Measurements from ENCODE around the gene ERCC2.
"Not testable (repeated sequence)": the region's sequence is repeated elsewhere in the genome, so short reads cannot be mapped to it uniquely, and the experiment has no call there.

ERCC2 gene

DNA sequence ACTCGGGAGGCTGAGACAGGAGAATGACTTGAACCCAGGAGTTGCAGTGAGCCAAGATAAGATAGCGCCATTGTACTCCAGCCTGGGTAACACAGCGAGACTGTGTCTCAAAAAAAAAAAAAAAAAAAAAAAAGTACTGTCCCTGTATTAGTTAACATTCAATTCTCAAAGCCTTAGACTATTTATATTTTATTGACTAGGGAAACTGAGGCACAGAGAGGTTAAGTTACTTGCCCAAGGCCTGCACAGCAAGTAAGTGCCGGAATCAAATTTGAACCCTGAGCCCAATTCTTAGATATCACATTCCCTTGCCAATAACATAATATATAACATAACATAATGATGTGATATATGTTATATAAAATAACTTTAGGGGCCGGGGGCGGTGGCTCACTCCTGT, 30.7 kb downstream of the ERCC2 start:
- Histone ChIP-seq H3K9me3 (ENCODE audit: control insufficient read depth, low read length) (no peaks in the 10 kb centered on the region), H3K4me1 (ENCODE audit: control insufficient read depth, insufficient read depth, low read length) (peaks cover 13% of the 10 kb centered on the region), H3K4me3 (ENCODE audit: low read length) (no peak overlapping the region), H3K27me3 (ENCODE audit: control insufficient read depth, insufficient read depth, low read length) (peaks cover 15% of the 10 kb centered on the region), H3K36me3 (ENCODE audit: control insufficient read depth, insufficient read depth, low read length) (no peaks in the 10 kb centered on the region), H3K9ac (ENCODE audit: low read length) (no peak overlapping the region)

DNA sequence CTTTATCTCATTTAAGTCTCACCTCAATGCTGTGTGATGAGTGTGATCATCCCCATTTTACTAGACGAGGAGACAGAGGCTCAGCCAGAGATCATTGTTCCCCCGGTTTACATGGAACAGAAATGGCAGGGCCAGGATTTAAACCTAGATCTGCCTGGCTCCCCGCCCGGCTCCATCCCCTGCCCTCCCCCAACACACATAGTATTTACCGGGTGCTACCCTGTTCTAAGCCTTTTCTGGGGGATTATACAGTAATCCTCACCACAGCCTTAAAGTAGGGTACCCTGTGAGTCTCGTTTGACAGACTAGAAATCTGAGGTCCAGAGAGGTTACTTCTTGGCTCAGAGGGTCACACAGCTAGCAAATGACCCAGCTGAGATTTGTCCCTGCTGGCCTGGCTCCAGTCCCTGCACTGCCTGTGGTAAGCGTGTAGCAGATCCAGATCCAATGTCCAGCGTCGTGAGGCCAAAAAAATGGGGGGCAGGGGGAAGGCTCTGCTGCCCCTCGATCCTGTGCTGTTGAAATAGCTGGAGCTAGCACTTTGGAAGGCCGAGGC, 33.6 kb downstream of the ERCC2 start:
- H3K9me3 ChIP-seq (ENCODE audit: control insufficient read depth, low read length), result no peaks in the 10 kb centered on the region
- peaks cover 10% of the 10 kb centered on the region for H3K27me3 ChIP-seq (ENCODE audit: control insufficient read depth, insufficient read depth, low read length)
- no peak overlapping the region for H3K9ac ChIP-seq (ENCODE audit: low read length)
- H3K4me1 ChIP-seq (ENCODE audit: control insufficient read depth, insufficient read depth, low read length), result peaks cover 13% of the 10 kb centered on the region
- no peaks in the 10 kb centered on the region for H3K36me3 ChIP-seq (ENCODE audit: control insufficient read depth, insufficient read depth, low read length)
- no peak overlapping the region for H3K4me3 ChIP-seq (ENCODE audit: low read length)

DNA sequence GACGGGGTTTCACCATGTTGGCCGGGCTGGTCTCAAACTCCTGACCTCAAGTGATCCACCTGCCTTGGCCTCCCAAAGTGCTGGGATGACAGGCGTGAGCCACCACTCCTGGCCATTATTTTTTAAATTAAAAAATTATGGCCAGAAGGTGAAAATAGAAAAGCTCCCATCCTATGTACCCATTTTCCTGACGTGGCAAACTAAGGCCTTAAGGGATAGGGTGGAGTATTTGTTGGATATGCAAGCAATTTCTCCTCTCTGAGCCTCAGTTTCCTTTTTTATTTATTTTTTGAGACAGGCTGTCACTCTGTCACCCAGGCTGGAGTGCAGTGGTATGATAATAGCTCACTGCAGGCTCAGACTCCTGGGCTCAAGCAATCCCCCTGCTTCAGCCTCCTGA, 35.5 kb downstream of the ERCC2 start:
- not testable (repeated sequence) for H3K36me3 ChIP-seq (ENCODE audit: control insufficient read depth, insufficient read depth, low read length); H3K27me3 ChIP-seq (ENCODE audit: control insufficient read depth, insufficient read depth, low read length); H3K9me3 ChIP-seq (ENCODE audit: control insufficient read depth, low read length); H3K9ac ChIP-seq (ENCODE audit: low read length); H3K4me1 ChIP-seq (ENCODE audit: control insufficient read depth, insufficient read depth, low read length); H3K4me3 ChIP-seq (ENCODE audit: low read length)

DNA sequence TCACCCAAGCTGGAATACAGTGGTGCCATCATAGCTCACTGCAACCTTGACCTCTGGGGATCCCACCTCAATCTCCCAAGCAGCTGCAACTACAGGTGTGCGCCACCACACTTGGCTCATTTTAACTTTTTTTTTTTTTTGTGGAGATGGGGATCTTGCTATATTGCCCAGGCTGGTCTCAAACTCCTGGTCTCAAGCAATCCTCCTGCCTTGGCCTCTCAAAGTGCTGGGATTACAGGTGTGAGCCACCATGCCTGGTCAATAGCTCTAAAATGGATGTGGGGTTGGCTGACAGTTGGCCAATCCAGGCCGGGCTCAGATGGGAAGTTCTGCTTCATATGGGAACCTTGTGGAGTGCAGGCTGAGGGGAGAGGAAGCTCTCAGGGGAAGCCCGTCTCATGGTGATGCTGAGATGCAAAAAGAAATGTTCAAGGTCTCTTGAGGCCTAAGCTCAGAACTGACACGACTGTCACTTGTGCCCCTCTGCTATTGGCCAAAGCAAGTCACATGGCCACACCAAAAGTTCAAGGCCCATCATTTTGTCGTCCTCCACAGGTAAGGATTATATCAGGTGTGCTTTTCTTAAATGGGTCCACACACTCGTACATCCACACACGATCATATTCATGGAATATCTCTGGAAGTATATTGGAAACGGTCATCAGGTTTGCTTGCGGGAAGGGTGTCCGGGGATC, 36.6 kb downstream of the ERCC2 start:
- H3K4me3 ChIP-seq (ENCODE audit: low read length), result no peak overlapping the region
- H3K36me3 ChIP-seq (ENCODE audit: control insufficient read depth, insufficient read depth, low read length), result no peaks in the 10 kb centered on the region

DNA sequence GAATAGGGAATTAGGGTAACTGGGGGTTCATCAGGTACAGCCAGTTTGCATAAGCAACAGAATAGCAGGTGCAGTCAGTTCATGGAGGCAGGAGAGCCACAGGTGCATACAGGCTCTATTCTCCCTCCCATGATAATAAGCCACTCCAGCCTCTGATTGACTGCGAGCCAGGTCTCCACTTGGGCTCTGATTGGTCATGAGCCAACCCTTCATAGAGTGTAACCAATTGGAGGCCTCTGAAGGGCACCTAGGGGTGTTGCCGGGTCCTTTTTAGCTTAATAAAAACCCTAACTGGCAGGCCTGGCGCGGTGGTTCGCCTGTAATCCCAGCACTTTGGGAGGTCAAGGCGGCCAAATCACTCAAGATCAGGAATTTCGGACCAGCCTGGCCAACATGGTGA, 39.0 kb downstream of the ERCC2 start:
- Histone ChIP-seq H3K27me3 (ENCODE audit: control insufficient read depth, insufficient read depth, low read length) (no peaks in the 10 kb centered on the region), H3K9me3 (ENCODE audit: control insufficient read depth, low read length) (no peaks in the 10 kb centered on the region), H3K4me3 (ENCODE audit: low read length) (no peak overlapping the region), H3K36me3 (ENCODE audit: control insufficient read depth, insufficient read depth, low read length) (no peaks in the 10 kb centered on the region), H3K4me1 (ENCODE audit: control insufficient read depth, insufficient read depth, low read length) (peaks cover 5% of the 10 kb centered on the region), H3K9ac (ENCODE audit: low read length) (no peak overlapping the region)

More for the DNA sequence above, 36.6 kb downstream of the ERCC2 start:
- Histone ChIP-seq H3K27me3 (ENCODE audit: control insufficient read depth, insufficient read depth, low read length) (no peaks in the 10 kb centered on the region), H3K9ac (ENCODE audit: low read length) (no peak overlapping the region), H3K9me3 (ENCODE audit: control insufficient read depth, low read length) (no peaks in the 10 kb centered on the region), H3K4me1 (ENCODE audit: control insufficient read depth, insufficient read depth, low read length) (peaks cover 5% of the 10 kb centered on the region)

DNA sequence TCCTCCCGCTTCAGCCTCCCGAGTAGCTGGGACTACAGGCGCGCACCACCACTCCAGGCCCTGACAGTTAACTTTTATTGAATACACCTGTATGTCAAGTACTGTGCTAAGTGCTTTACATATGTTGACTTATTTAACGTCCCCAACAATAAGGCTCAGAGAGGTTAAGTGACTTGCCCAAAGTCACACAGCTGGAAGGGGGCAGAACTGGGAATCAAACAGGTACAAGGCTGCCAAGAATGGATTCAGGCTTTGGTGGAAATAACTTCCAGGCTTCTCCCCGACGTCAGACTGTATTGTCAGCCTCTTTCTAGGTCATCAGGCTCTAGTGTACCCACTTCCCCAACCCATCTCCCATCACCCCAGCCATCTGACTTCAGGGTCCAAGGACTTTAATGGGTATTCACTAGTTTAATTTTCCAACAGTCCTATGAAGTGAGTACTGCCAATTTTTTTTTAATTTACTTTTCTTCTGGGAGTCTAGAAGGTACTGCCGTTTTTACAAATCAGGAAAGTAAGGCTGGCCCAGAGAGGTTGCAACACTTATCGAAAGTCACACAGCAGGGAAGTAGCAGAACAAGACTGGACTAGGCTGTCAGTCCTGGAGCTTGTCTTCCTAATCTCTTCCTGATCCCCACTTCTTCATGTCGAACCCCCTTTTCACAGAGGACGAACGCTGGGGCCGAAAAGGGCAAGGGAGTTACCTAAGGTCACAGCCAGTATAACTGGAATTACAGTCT, 42.8 kb downstream of the ERCC2 start:
- Histone ChIP-seq H3K36me3 (ENCODE audit: control insufficient read depth, insufficient read depth, low read length) (no peaks in the 10 kb centered on the region), H3K9ac (ENCODE audit: low read length) (no peak overlapping the region), H3K9me3 (ENCODE audit: control insufficient read depth, low read length) (no peaks in the 10 kb centered on the region), H3K4me3 (ENCODE audit: low read length) (no peak overlapping the region), H3K27me3 (ENCODE audit: control insufficient read depth, insufficient read depth, low read length) (peaks cover 19% of the 10 kb centered on the region), H3K4me1 (ENCODE audit: control insufficient read depth, insufficient read depth, low read length) (peaks cover 10% of the 10 kb centered on the region)

DNA sequence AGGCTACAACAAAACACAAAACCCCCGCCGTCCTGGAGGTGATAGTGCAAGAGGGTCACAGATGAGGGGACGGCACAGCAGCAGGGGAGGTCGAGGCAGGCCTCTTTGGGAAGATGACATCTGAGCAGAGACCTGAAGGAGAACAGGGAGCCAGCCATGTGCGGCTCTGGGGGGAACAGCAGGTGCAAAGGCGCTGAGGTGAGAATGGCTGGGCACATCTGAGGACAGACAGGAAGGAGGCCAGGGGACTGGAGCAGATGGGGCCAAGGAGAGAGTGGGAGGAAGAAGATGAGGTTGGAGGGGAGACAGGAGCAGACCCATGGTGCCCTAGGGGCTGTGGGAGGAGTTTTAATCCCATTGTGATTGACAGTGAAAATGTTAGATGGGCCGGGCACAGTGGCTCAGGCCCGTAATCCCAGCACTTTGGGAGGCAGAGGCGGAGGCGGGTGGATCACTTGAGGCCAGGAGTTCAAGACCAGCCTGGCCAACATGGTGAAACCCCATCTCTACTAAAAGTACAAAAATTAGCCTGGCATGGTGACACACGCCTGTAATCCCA, 45.9 kb downstream of the ERCC2 start:
- Histone ChIP-seq H3K9ac (ENCODE audit: low read length) (no peak overlapping the region), H3K27me3 (ENCODE audit: control insufficient read depth, insufficient read depth, low read length) (peaks cover 25% of the 10 kb centered on the region), H3K36me3 (ENCODE audit: control insufficient read depth, insufficient read depth, low read length) (no peaks in the 10 kb centered on the region), H3K4me1 (ENCODE audit: control insufficient read depth, insufficient read depth, low read length) (peaks cover 10% of the 10 kb centered on the region), H3K9me3 (ENCODE audit: control insufficient read depth, low read length) (no peaks in the 10 kb centered on the region), H3K4me3 (ENCODE audit: low read length) (no peak overlapping the region)

DNA sequence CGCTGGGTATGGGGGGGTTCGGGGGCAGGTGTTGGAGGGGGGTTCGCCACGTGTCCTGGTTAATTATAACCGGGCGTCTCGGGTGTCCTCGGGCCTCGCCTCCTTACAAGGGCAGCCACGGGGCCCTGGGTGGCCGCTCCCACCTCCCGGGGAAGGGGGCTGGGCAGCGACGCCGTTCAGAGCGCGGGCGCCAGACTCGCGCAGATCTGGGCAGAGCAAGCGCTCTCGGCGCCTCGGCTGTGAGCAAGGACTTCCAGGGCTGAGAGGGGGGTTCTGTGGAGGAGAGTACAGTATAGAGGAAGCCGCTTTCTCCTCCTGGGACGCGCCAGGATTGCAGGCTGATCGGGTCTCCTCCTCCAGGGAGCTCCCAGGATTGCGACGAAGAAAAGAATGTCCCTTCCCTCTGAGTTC, 46.7 kb downstream of the ERCC2 start:
- H3K4me3 ChIP-seq (ENCODE audit: low read length), result no peak overlapping the region
- peak overlapping the region; percentile 43 for H3K9ac ChIP-seq (ENCODE audit: low read length)

DNA sequence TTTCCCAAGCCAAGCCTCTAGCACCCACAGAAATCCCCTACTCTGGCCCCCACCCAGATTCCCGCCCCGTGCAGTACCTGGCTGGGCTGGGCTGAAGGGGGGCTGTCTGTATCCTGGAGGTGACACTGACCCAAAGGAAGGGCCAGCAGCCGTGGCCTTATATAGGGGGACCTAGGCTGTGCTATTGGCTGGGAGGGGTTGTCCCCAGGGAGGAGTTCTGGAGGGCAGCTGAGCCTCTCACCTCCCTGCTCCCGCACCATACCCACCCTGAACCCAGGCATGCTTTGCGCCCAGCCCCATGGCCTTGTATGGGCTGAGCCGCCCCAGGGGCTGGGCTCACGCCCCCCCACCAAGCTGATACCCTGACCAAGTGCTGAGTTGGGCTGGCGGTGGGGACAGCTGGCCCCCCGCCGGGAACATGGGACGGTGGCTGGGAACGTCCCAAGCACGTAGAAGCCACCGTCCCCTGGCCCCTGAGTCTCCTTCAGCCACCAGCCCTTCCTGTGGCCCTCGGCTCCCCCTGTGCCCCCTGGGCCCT, 47.6 kb downstream of the ERCC2 start, which contains the start of gene CKM:
TSS of gene CKM (minus strand) at position 132 of the 538 bp plus-strand sequence. CDS start 3,162 bp downstream, outside the sequence.
- H3K4me1 ChIP-seq (ENCODE audit: control insufficient read depth, insufficient read depth, low read length), result peaks cover 10% of the 10 kb centered on the region
- no peaks in the 10 kb centered on the region for H3K9me3 ChIP-seq (ENCODE audit: control insufficient read depth, low read length)
- H3K9ac ChIP-seq (ENCODE audit: low read length), result peak within 1 kb of the TSS; percentile 43
- no peak within 1 kb of the TSS for H3K4me3 ChIP-seq (ENCODE audit: low read length)
- H3K36me3 ChIP-seq (ENCODE audit: control insufficient read depth, insufficient read depth, low read length), result no peaks in the 10 kb centered on the region
- peaks cover 25% of the 10 kb centered on the region for H3K27me3 ChIP-seq (ENCODE audit: control insufficient read depth, insufficient read depth, low read length)

More for the DNA sequence above, 46.7 kb downstream of the ERCC2 start:
- Histone ChIP-seq H3K36me3 (ENCODE audit: control insufficient read depth, insufficient read depth, low read length) (no peaks in the 10 kb centered on the region), H3K9me3 (ENCODE audit: control insufficient read depth, low read length) (no peaks in the 10 kb centered on the region), H3K4me1 (ENCODE audit: control insufficient read depth, insufficient read depth, low read length) (peaks cover 10% of the 10 kb centered on the region), H3K27me3 (ENCODE audit: control insufficient read depth, insufficient read depth, low read length) (peaks cover 25% of the 10 kb centered on the region)

DNA sequence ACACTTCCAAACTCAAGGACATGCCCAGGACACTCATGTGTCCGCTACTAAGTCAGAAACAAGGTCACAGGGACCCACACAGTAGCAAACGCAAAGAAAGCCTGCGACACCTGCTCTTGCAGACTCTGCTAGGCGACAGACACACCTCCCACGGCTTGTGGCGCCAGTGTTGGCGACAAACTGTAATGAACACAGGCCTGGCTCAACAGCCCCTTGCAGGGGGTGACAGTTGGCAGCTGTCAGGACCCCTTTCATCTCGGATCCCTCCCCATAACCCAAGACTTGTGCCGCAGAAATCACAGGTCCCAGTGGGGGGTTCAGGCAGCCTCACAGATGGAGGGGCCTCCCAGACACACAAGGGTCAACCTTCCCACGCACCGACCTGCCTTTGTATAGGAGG, 48.1 kb downstream of the ERCC2 start:
- Histone ChIP-seq H3K27me3 (ENCODE audit: control insufficient read depth, insufficient read depth, low read length) (peaks cover 25% of the 10 kb centered on the region), H3K4me1 (ENCODE audit: control insufficient read depth, insufficient read depth, low read length) (peaks cover 10% of the 10 kb centered on the region), H3K9ac (ENCODE audit: low read length) (no peak overlapping the region), H3K9me3 (ENCODE audit: control insufficient read depth, low read length) (no peaks in the 10 kb centered on the region), H3K4me3 (ENCODE audit: low read length) (no peak overlapping the region), H3K36me3 (ENCODE audit: control insufficient read depth, insufficient read depth, low read length) (no peaks in the 10 kb centered on the region)

DNA sequence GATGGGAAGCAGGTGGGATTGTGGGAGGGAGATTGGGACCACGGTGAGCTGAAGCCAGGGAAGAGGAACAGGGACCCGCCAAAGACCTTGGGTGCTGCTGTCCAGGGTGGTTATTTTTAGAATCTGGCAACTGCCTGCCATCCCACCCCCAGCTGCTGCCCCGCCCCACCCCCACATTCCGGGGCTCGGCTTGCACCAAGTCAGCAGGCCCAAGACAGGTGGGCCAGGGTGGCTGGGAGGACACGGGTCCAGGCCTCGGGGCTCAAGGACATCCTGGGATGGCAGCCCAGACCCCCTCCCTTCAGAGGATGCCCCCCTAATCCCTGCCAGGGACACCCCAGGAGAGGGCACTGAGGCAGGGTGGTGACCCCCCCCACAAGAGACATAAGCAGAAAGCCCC, 48.5 kb downstream of the ERCC2 start:
- Histone ChIP-seq H3K9me3 (ENCODE audit: control insufficient read depth, low read length) (no peaks in the 10 kb centered on the region), H3K27me3 (ENCODE audit: control insufficient read depth, insufficient read depth, low read length) (peaks cover 25% of the 10 kb centered on the region), H3K36me3 (ENCODE audit: control insufficient read depth, insufficient read depth, low read length) (no peaks in the 10 kb centered on the region), H3K9ac (ENCODE audit: low read length) (no peak overlapping the region), H3K4me3 (ENCODE audit: low read length) (no peak overlapping the region), H3K4me1 (ENCODE audit: control insufficient read depth, insufficient read depth, low read length) (peaks cover 10% of the 10 kb centered on the region)
